Transverse colon (tissue), 4 donors: Measurements from ENCODE around the gene ETV6.

Source experiments
- EP300 ChIP-seq: sonication (generic); formaldehyde crosslinking; IDR thresholded peaks from one replicate; pipeline ENCODE4 v1.6.1; 2017; ENCODE audit warnings: antibody characterized with exemption, low read depth
- POLR2AphosphoS5 ChIP-seq, 3 donors: sonication (generic); formaldehyde crosslinking; IDR thresholded peaks; one replicate each; pipeline ENCODE4 v1.6.1; 2016; ENCODE audit warnings: antibody characterized with exemption in 3 of 3
- TF ChIP-seq, protein P1 (sequence below), 5 experiments: fragments of 200-600 bp in 3 of 5; fragments of 450-650 bp in 2 of 5; sonication (generic) in 3 of 5; IDR thresholded peaks; 1 replicate in 2 of 5; 2 replicates in 3 of 5; pipeline ENCODE4 v1.5.1; 2016 to 2017; ENCODE audit warnings: antibody characterized with exemption in 5 of 5, inconsistent platforms in 3 of 5, mild to moderate bottlenecking in 2 of 5, moderate library complexity in 1 of 5

DNA sequence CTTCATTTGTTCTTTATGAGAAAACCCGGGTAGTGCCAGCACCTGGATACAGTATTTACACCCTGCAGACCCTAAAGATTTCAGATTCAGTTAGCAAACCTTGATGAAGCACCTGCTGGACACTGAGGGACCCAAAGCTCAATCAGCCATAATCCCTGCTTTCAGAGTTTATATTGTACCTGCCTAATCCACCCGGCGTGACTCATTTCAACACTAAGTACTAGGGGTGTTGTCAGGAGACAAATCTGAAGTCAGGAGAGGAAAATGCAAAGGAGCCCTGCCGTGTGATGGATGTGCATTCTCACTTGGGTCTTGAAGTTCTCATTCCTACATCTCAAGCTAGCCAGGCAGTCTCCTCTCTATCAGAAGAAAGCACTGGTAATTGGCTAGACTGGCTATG lies 244.5 kb downstream of the ETV6 start:
- TF ChIP-seq, protein P1, sequence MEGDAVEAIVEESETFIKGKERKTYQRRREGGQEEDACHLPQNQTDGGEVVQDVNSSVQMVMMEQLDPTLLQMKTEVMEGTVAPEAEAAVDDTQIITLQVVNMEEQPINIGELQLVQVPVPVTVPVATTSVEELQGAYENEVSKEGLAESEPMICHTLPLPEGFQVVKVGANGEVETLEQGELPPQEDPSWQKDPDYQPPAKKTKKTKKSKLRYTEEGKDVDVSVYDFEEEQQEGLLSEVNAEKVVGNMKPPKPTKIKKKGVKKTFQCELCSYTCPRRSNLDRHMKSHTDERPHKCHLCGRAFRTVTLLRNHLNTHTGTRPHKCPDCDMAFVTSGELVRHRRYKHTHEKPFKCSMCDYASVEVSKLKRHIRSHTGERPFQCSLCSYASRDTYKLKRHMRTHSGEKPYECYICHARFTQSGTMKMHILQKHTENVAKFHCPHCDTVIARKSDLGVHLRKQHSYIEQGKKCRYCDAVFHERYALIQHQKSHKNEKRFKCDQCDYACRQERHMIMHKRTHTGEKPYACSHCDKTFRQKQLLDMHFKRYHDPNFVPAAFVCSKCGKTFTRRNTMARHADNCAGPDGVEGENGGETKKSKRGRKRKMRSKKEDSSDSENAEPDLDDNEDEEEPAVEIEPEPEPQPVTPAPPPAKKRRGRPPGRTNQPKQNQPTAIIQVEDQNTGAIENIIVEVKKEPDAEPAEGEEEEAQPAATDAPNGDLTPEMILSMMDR (IDR thresholded peaks at IDR 0.05), result no peak
- TF ChIP-seq EP300, result no peak
- TF ChIP-seq POLR2AphosphoS5 (IDR thresholded peaks at IDR 0.05), result no peak
